K562 (cell line): ENCODE measurements around the gene DNAJB6. TPM values are rescaled to one million over a fixed set of nuclear protein-coding genes. Genes with fewer than 3 reads are reported as not detected.
A peak's percentile ranks its signal among the peaks of the same experiment; 100 is the strongest.

Source experiments
- CBX3 ChIP-seq, 2 experiments: IDR thresholded peaks; 1 replicate in 1 of 2; 2 replicates in 1 of 2; pipeline ENCODE4 v1.6.1; 2012; ENCODE audit warnings: inconsistent platforms in 2 of 2, low read length in 2 of 2, borderline replicate concordance in 1 of 2, control low read depth in 1 of 2
- CHCHD3 ChIP-seq: fragments of 250-450 bp; sonication (Bioruptor Pico); IDR thresholded peaks from 2 replicates; pipeline ENCODE4 v2.1.2; 2022; ENCODE audit warnings: mild to moderate bottlenecking
- ELF4 ChIP-seq: fragments of 450-650 bp; formaldehyde crosslinking; IDR thresholded peaks from 2 replicates; pipeline ENCODE4 v1.4.0; 2022; ENCODE audit warnings: missing genetic modification characterization
- FOXJ2 ChIP-seq: fragments of 200-800 bp; sonication (Bioruptor generic); IDR thresholded peaks from 2 replicates; pipeline ENCODE4 v1.6.1; 2016; ENCODE audit warnings: missing genetic modification characterization, missing compliant biosample characterization
- HDAC1 ChIP-seq, 2 experiments: fragments of 450-650 bp; IDR thresholded peaks; 2 replicates each; pipeline ENCODE4 v1.6.1; 2016 to 2017; ENCODE audit warnings: inconsistent platforms in 1 of 2, mild to moderate bottlenecking in 1 of 2, moderate library complexity in 1 of 2
- SMARCB1 ChIP-seq: IDR thresholded peaks from 2 replicates; pipeline ENCODE4 v1.6.1; 2011; ENCODE audit warnings: improper control_type of control experiment, low read depth; ENCODE audit not compliant: insufficient read length
- YBX1 ChIP-seq: fragments of 450-650 bp; IDR thresholded peaks from 2 replicates; pipeline ENCODE4 v1.7.1; 2016; ENCODE audit warnings: mild to moderate bottlenecking
- ZNF175 ChIP-seq: fragments of 200-800 bp; sonication (Bioruptor generic); IDR thresholded peaks from 2 replicates; pipeline ENCODE4 v1.6.1; 2016; ENCODE audit warnings: low read depth, mild to moderate bottlenecking, missing genetic modification characterization, missing compliant biosample characterization
- ZNF3 ChIP-seq: fragments of 250-450 bp; sonication (Bioruptor Pico); IDR thresholded peaks from 2 replicates; pipeline ENCODE4 v1.5.0; 2021; ENCODE audit warnings: mild to moderate bottlenecking, moderate library complexity
- ZNF830 ChIP-seq: fragments of 250-450 bp; sonication (Bioruptor Pico); IDR thresholded peaks from 2 replicates; pipeline ENCODE4 v1.5.0; 2021; ENCODE audit warnings: mild to moderate bottlenecking
- polyA plus RNA-seq, 8 experiments: library from polyadenylated mRNA; depleted of rRNA in 4 of 8; stranded (reverse) in 5 of 8; unstranded in 3 of 8; fragments of >200 nt; fragmentation: Nextera tagmentation in 2 of 8; fragmentation: Illumina TruSeq in 1 of 8; extraction: Ambion mirVana in 2 of 8; extraction: Trizol in 1 of 8; gene quantifications; 2 replicates each; pipeline versions ENCODE4 v1.2.1 to v1.2.3, GENCODE V29; 2011 to 2014; ENCODE audit warnings: inconsistent platforms in 1 of 8, missing spikeins in 1 of 8
- total RNA-seq, 7 experiments: library from RNA; depleted of rRNA in 6 of 7; stranded (reverse); fragments of >200 nt in 6 of 7; fragmentation: Illumina TruSeq in 2 of 7; extraction: Trizol in 2 of 7; gene quantifications; 2 replicates each; pipeline versions ENCODE4 v1.2.1 to v1.2.3, GENCODE V29; 2011 to 2021; ENCODE audit warnings: low replicate concordance in 1 of 7
- TF ChIP-seq, protein P1 (sequence below), 2 experiments: fragments of 450-650 bp in 1 of 2; sonication (generic) in 1 of 2; formaldehyde crosslinking in 1 of 2; IDR thresholded peaks in 1 of 2; conservative IDR thresholded peaks in 1 of 2; 2 replicates each; pipeline versions ENCODE4 v1.6.1 to v1.8.1; 2016 to 2023; ENCODE audit warnings: mild to moderate bottlenecking in 2 of 2, moderate library complexity in 2 of 2, inconsistent platforms in 1 of 2, missing genetic modification reagents in 1 of 2
- TF ChIP-seq, protein P2 (sequence below): fragments of 200-800 bp; sonication (Bioruptor generic); IDR thresholded peaks from 2 replicates; pipeline ENCODE4 v1.6.1; 2017; ENCODE audit warnings: missing genetic modification characterization, missing compliant biosample characterization
- TF ChIP-seq, protein P3 (sequence below): fragments of 450-650 bp; IDR thresholded peaks from 2 replicates; pipeline ENCODE4 v1.6.1; 2018; ENCODE audit not compliant: partially characterized antibody
- TF ChIP-seq, protein P4 (sequence below): fragments of 250-450 bp; sonication (Bioruptor Pico); IDR thresholded peaks from 2 replicates; pipeline ENCODE4 v1.8.0; 2022; ENCODE audit warnings: moderate library complexity, mild to moderate bottlenecking, inconsistent platforms
- TF ChIP-seq, protein P5 (sequence below): IDR thresholded peaks from 3 replicates; pipeline ENCODE4 v1.6.1; 2011; ENCODE audit warnings: borderline replicate concordance, mild to moderate bottlenecking, moderate library complexity; ENCODE audit not compliant: insufficient read length; ENCODE audit errors: extremely low read depth

Gene DNAJB6
- total and polyA plus RNA-seq, 9 of the 15 experiments (the other 6 are each of a cell fraction or from before 2014, with no cell fraction given), result 84.5 to 158 (median 135) TPM

DNA sequence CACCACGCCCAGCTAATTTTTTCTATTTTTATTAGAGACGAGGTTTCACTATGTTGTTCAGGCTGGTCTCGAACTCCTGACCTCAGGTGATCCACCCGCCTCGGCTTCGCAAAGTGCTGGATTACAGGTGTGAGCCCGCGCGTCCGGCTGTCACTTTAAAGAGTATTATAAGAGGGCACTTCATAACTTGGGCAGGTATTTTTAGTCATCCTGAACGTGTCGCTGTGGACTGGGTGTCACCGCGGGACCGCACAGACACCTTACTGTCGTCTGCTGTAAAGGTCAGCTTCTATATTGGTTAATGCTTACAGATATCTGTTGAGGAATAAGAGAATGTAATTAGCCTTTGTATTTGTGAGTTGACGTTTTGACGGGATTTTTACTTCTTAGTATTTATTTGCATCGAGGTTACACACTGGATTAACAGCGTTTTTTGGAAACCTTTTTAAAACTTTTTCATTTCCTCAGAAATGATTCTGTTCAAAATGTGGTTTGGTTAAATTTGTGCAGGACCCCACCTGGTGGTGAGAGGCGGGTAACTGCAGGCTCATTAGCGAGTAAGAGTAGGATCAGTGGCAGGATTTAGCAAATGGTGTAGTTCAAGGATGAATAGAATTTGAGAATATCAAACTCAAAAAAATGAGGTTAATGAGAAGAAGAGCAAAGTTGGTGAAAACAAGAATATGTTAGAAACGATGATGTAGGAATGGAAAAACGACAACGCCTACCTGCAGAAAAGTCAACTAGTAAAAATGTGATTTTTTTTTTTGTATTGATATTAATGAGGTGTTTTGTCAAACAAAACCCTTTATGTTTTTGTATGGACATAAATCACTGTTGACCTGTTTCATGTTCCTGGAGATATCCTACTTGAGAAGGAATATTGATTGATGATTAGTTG lies 3.2 kb downstream of the DNAJB6 start (continued):
- TF ChIP-seq HDAC1 (IDR thresholded peaks at IDR 0.05) (peak; percentile 1 to 16; a peak in 1 of 4 replicates), FOXJ2 (no peak), SMARCB1 (no peak), ELF4 (CRISPR knock-in tag) (no peak), ZNF830 (CRISPR knock-in tag) (no peak), CBX3 (IDR thresholded peaks at IDR 0.05; ENCODE audit: borderline replicate concordance in 1 of 2, low read length in 2 of 2) (no peak), CHCHD3 (CRISPR knock-in tag) (no peak), YBX1 (no peak), ZNF175 (no peak), ZNF3 (CRISPR knock-in tag) (no peak)
- TF ChIP-seq, protein P1, sequence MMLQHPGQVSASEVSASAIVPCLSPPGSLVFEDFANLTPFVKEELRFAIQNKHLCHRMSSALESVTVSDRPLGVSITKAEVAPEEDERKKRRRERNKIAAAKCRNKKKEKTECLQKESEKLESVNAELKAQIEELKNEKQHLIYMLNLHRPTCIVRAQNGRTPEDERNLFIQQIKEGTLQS (IDR thresholded peaks at IDR 0.05), result no peak
- TF ChIP-seq, protein P1 (CRISPR knock-in tag; conservative IDR thresholded peaks at IDR 0.05), result 0 out of 2 replicates have a peak, but pooled peaks have one; percentile 47
- TF ChIP-seq, protein P2, sequence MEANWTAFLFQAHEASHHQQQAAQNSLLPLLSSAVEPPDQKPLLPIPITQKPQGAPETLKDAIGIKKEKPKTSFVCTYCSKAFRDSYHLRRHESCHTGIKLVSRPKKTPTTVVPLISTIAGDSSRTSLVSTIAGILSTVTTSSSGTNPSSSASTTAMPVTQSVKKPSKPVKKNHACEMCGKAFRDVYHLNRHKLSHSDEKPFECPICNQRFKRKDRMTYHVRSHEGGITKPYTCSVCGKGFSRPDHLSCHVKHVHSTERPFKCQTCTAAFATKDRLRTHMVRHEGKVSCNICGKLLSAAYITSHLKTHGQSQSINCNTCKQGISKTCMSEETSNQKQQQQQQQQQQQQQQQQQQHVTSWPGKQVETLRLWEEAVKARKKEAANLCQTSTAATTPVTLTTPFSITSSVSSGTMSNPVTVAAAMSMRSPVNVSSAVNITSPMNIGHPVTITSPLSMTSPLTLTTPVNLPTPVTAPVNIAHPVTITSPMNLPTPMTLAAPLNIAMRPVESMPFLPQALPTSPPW (CRISPR knock-in tag), result no peak
- TF ChIP-seq, protein P3, sequence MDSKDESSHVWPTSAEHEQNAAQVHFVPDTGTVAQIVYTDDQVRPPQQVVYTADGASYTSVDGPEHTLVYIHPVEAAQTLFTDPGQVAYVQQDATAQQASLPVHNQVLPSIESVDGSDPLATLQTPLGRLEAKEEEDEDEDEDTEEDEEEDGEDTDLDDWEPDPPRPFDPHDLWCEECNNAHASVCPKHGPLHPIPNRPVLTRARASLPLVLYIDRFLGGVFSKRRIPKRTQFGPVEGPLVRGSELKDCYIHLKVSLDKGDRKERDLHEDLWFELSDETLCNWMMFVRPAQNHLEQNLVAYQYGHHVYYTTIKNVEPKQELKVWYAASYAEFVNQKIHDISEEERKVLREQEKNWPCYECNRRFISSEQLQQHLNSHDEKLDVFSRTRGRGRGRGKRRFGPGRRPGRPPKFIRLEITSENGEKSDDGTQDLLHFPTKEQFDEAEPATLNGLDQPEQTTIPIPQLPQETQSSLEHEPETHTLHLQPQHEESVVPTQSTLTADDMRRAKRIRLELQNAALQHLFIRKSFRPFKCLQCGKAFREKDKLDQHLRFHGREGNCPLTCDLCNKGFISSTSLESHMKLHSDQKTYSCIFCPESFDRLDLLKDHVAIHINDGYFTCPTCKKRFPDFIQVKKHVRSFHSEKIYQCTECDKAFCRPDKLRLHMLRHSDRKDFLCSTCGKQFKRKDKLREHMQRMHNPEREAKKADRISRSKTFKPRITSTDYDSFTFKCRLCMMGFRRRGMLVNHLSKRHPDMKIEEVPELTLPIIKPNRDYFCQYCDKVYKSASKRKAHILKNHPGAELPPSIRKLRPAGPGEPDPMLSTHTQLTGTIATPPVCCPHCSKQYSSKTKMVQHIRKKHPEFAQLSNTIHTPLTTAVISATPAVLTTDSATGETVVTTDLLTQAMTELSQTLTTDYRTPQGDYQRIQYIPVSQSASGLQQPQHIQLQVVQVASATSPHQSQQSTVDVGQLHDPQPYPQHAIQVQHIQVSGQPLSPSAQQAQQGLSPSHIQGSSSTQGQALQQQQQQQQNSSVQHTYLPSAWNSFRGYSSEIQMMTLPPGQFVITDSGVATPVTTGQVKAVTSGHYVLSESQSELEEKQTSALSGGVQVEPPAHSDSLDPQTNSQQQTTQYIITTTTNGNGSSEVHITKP, result no peak
- TF ChIP-seq, protein P4, sequence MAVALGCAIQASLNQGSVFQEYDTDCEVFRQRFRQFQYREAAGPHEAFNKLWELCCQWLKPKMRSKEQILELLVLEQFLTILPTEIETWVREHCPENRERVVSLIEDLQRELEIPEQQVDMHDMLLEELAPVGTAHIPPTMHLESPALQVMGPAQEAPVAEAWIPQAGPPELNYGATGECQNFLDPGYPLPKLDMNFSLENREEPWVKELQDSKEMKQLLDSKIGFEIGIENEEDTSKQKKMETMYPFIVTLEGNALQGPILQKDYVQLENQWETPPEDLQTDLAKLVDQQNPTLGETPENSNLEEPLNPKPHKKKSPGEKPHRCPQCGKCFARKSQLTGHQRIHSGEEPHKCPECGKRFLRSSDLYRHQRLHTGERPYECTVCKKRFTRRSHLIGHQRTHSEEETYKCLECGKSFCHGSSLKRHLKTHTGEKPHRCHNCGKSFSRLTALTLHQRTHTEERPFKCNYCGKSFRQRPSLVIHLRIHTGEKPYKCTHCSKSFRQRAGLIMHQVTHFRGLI (CRISPR knock-in tag), result 0 out of 2 replicates have a peak, but pooled peaks have one; percentile 44
- TF ChIP-seq, protein P5, sequence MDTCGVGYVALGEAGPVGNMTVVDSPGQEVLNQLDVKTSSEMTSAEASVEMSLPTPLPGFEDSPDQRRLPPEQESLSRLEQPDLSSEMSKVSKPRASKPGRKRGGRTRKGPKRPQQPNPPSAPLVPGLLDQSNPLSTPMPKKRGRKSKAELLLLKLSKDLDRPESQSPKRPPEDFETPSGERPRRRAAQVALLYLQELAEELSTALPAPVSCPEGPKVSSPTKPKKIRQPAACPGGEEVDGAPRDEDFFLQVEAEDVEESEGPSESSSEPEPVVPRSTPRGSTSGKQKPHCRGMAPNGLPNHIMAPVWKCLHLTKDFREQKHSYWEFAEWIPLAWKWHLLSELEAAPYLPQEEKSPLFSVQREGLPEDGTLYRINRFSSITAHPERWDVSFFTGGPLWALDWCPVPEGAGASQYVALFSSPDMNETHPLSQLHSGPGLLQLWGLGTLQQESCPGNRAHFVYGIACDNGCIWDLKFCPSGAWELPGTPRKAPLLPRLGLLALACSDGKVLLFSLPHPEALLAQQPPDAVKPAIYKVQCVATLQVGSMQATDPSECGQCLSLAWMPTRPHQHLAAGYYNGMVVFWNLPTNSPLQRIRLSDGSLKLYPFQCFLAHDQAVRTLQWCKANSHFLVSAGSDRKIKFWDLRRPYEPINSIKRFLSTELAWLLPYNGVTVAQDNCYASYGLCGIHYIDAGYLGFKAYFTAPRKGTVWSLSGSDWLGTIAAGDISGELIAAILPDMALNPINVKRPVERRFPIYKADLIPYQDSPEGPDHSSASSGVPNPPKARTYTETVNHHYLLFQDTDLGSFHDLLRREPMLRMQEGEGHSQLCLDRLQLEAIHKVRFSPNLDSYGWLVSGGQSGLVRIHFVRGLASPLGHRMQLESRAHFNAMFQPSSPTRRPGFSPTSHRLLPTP, result no peak
